ENCODE measurements around the gene MBNL2.

The MBNL2 gene

DNA sequence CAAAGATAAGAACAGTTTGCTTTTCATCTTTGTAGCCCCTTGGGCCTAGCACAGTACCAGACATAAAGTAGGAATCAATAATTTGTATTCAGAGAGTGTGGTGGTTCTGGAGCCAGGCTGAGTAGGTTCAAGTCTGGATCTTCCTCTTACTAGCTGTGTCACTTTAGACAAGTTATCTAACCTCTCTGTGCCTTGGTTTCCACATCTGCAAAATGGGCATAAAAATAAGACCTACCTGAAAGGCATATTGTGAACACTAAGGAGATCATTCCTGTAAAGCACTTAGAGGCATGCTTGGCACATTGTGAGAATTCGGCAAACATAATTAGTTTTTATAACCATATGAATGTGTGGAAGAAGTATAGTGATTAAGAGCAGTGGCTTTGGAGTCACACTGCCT is 95.8 kb downstream of the MBNL2 start:
- TF ChIP-seq, protein P1, sequence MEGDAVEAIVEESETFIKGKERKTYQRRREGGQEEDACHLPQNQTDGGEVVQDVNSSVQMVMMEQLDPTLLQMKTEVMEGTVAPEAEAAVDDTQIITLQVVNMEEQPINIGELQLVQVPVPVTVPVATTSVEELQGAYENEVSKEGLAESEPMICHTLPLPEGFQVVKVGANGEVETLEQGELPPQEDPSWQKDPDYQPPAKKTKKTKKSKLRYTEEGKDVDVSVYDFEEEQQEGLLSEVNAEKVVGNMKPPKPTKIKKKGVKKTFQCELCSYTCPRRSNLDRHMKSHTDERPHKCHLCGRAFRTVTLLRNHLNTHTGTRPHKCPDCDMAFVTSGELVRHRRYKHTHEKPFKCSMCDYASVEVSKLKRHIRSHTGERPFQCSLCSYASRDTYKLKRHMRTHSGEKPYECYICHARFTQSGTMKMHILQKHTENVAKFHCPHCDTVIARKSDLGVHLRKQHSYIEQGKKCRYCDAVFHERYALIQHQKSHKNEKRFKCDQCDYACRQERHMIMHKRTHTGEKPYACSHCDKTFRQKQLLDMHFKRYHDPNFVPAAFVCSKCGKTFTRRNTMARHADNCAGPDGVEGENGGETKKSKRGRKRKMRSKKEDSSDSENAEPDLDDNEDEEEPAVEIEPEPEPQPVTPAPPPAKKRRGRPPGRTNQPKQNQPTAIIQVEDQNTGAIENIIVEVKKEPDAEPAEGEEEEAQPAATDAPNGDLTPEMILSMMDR (IDR thresholded peaks at IDR 0.05; ENCODE audit: low read depth, low read length) = no peak
- H3K4me3 ChIP-seq (ENCODE audit: low read depth, low read length) = no peak overlapping the region

DNA sequence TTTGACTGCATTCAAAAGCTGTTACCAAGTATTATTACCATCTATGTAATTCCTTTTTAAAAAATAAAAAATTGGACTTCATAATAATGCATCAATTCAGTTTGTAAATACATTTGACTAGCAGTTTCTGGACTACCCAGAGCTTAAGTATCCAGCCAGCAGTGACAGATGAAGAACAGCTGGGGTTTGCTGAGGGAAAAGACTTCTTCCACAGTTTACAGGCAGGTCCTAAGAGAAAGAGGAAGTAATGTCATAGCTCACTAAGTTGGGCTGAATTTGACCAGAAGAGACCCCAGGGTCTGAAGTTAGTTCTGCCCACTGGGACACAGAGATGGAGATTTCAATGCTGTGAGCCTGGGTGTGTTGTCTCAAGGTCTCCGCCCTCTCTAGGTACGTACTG is 96.4 kb downstream of the MBNL2 start:
- TF ChIP-seq, protein P1 (IDR thresholded peaks at IDR 0.05; ENCODE audit: low read depth, low read length) = no peak
- no peak overlapping the region for H3K4me3 ChIP-seq (ENCODE audit: low read depth, low read length)

- TF ChIP-seq, protein P1 (IDR thresholded peaks at IDR 0.05; ENCODE audit: low read depth, low read length) = no peak
- H3K4me3 ChIP-seq (ENCODE audit: low read depth, low read length) = no peak overlapping the region
These were observed 97.1 kb downstream of the MBNL2 start for GRCh38 chr13:97319113-97319720.

- H3K4me3 ChIP-seq (ENCODE audit: low read depth, low read length) = no peak overlapping the region
- TF ChIP-seq, protein P1 (IDR thresholded peaks at IDR 0.05; ENCODE audit: low read depth, low read length) = no peak
These were observed 99.0 kb downstream of the MBNL2 start for GRCh38 chr13:97321101-97321500.

- TF ChIP-seq, protein P1 (IDR thresholded peaks at IDR 0.05; ENCODE audit: low read depth, low read length) = no peak
These were observed 99.6 kb downstream of the MBNL2 start for GRCh38 chr13:97321616-97322321.

GRCh38 chr13:97322740-97323342 is 100.7 kb downstream of the MBNL2 start:
- H3K4me3 ChIP-seq (ENCODE audit: low read depth, low read length) = no peak overlapping the region
- TF ChIP-seq, protein P1 (IDR thresholded peaks at IDR 0.05; ENCODE audit: low read depth, low read length) = no peak

More at GRCh38 chr13:97321616-97322321, 99.6 kb downstream of the MBNL2 start:
- H3K4me3 ChIP-seq (ENCODE audit: low read depth, low read length) = no peak overlapping the region

- TF ChIP-seq, protein P1 (IDR thresholded peaks at IDR 0.05; ENCODE audit: low read depth, low read length) = no peak
- H3K4me3 ChIP-seq (ENCODE audit: low read depth, low read length) = no peak overlapping the region
These were observed 102.0 kb downstream of the MBNL2 start for GRCh38 chr13:97324115-97324514.
